NOMO-1 treated with dmso at 0.1 percent for 144 hours (cell line): ENCODE data around the gene INSM2.

Experiments
- DNase-seq: peaks from one replicate; lab custom pipeline; 2025; ENCODE audit not compliant: unreplicated experiment; lab: John Stamatoyannopoulos, UW

Gene INSM2

GRCh38 chr14:35533357-35534207 lies at the start of gene INSM2:
Gene INSM2, plus strand, starts transcription at chr14:35534164. Its CDS starts 89 bp downstream, at chr14:35534253.
- DNase-seq: no peak

GRCh38 chr14:35492569-35493014 lies 41.4 kb upstream of the INSM2 start:
- DNase-seq: no peak

- DNase-seq: no peak
Measured at GRCh38 chr14:35495278-35495677, 38.7 kb upstream of the INSM2 start.

GRCh38 chr14:35499180-35499579 lies 34.8 kb upstream of the INSM2 start:
- DNase-seq: no peak

- DNase-seq: no peak
Measured at GRCh38 chr14:35503646-35504045, 30.3 kb upstream of the INSM2 start.

GRCh38 chr14:35504260-35504659 lies 29.7 kb upstream of the INSM2 start:
- no peak for DNase-seq

- DNase-seq: no peak
Measured at GRCh38 chr14:35506461-35506860, 27.5 kb upstream of the INSM2 start.

- DNase-seq: no peak
Measured at GRCh38 chr14:35506927-35507326, 27.0 kb upstream of the INSM2 start.

- no peak for DNase-seq
Measured at GRCh38 chr14:35509846-35510245, 24.1 kb upstream of the INSM2 start.

GRCh38 chr14:35512765-35513164 lies 21.2 kb upstream of the INSM2 start:
- DNase-seq: no peak

- no peak for DNase-seq
Measured at GRCh38 chr14:35515916-35516315, 18.0 kb upstream of the INSM2 start.

- DNase-seq: no peak
Measured at GRCh38 chr14:35519986-35520385, 14.0 kb upstream of the INSM2 start.

- DNase-seq: no peak
Measured at GRCh38 chr14:35525695-35526094, 8.3 kb upstream of the INSM2 start.

- no peak for DNase-seq
Measured at GRCh38 chr14:35526962-35527361, 7.0 kb upstream of the INSM2 start.

- no peak for DNase-seq
Measured at GRCh38 chr14:35531960-35532747, 1.8 kb upstream of the INSM2 start.

GRCh38 chr14:35532783-35533356 lies 1.1 kb upstream of the INSM2 start:
- DNase-seq: no peak

- DNase-seq: no peak
Measured at GRCh38 chr14:35534208-35534872, 376 bp downstream of the INSM2 start.

- peak; percentile 25 for DNase-seq
Measured at GRCh38 chr14:35534873-35535482, 1.0 kb downstream of the INSM2 start.

- DNase-seq: no peak
Measured at GRCh38 chr14:35535483-35536112, 1.6 kb downstream of the INSM2 start.

- DNase-seq: no peak
Measured at GRCh38 chr14:35539969-35540368, 6.0 kb downstream of the INSM2 start.
